IPS DF 4.7 (cell line): ENCODE data around the gene PHYH.
"Not testable (repeated sequence)": the region's sequence is repeated elsewhere in the genome, so short reads cannot be mapped to it uniquely, and the experiment has no call there.

Experiments used
- DNase-seq: peaks from one replicate; pipeline ENCODE4 v3.0.0-alpha.2; 2013; ENCODE audit warnings: low spot score; ENCODE audit errors: extremely low read depth

Gene PHYH

DNA sequence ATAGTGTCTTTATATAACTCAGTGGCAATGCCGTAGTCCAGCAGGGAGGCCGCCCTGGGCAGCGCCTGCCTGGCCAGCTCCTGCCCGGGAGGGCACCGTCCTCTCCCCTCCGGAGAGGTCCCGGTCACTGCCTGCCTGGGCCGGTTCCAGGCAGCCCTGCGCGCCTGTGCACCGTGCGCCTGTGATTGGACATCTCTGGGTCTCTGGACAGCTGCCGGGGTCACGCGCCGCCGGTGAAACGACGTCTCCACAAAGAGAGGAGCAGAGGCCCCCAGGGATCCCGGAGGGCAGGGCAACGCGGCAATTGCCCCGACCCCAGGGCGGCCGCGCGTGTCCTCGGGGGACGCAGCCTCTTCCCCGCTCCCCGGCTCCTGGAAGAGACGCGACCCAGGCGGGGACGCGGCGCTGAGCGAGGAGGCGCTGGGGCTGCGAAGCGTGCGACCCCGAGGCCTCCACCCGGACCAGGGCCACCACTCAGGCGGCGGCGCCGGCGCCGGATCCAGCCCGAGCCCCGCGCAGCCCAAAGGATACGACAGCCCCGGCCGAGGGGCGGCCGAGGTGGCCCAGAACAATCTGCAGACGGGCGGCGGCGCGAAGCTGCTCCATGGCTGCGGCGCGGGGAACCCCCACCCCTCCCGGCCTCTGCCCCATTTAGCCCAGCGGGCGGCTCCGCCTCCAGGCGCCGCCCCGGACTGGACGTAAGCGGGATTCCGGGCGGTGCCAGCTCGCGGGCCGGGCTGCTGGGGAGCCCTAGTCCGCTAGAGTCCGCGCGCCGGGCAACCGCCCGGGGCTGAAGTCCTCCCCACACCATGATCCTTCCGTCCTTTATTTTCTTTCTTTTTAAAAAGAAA, at the start of gene PHYH:
Gene PHYH, minus strand, starts transcription at position 628 of the 851 bp plus-strand sequence. Its CDS starts 22 bp downstream, at position 606.
- DNase-seq: no peak

DNA sequence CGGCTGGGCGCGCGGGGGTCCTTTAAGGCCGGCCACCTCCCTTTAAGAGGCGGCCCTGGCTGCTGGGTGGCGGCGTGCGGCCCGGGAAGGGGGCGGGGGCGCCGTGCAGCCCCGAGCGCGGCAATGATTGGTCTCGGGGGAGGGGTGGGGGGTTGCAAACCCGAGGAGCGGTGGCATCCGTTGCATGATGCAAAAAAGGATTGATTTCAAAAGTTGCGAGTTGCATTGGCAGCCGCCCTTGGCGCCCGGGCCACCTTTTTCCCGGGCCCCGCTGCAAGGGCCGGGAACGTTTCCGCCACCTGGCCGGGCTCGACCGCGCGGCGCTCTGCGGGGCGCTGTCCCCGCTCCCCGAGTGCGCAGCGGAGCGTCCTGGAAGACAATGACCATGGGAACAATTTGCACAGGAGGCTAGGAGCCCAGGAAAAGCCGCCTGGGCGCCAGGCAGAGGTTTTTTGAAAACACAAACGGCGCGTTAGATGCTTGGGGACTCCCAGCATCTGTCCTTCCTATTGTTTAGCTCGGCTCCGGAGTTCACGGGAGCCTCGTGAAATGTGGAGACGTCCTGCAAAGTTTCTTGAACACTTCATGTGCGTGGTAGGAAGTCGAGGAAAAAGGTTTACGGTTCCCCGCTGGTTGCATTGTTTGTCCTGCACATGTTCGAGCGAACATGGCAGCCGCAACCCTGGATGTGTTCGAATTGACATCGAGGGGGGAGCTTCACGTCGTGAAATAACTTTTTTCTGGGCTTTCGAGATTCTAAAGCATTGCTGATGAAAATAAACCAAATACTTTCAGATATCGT, 48.6 kb upstream of the PHYH start, which contains the start of gene SEPHS1:
Gene SEPHS1, minus strand, starts transcription at position 78 of the 802 bp plus-strand sequence. CDS start 3,343 bp downstream, outside the sequence.
- no peak for DNase-seq

GRCh38 chr10:13347500-13348156, 47.8 kb upstream of the PHYH start:
- no peak for DNase-seq

- no peak for DNase-seq
Observed at GRCh38 chr10:13347043-13347499, 47.2 kb upstream of the PHYH start.

GRCh38 chr10:13346283-13347042, 46.6 kb upstream of the PHYH start:
- no peak for DNase-seq

GRCh38 chr10:13340626-13341376, 40.9 kb upstream of the PHYH start:
- no peak for DNase-seq

DNA sequence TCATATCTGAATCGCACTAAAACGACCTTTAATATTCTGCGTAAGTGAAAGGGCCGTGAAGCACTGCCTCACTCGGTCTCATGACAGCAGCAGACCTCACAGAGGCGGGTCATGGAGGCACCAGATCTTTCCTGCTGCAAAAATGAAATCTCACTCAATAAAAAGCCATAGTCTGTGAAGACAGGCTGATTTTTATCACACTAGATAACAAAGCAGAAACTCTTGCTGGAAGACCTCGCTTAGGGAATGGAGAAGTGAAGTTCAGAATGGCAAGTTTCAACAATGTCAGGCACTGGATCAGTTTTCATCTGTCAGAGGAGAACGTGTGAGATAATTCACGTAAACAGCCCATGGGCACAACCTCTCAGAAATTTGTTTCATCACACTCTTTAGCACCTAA, 40.2 kb upstream of the PHYH start:
- no peak for DNase-seq

DNA sequence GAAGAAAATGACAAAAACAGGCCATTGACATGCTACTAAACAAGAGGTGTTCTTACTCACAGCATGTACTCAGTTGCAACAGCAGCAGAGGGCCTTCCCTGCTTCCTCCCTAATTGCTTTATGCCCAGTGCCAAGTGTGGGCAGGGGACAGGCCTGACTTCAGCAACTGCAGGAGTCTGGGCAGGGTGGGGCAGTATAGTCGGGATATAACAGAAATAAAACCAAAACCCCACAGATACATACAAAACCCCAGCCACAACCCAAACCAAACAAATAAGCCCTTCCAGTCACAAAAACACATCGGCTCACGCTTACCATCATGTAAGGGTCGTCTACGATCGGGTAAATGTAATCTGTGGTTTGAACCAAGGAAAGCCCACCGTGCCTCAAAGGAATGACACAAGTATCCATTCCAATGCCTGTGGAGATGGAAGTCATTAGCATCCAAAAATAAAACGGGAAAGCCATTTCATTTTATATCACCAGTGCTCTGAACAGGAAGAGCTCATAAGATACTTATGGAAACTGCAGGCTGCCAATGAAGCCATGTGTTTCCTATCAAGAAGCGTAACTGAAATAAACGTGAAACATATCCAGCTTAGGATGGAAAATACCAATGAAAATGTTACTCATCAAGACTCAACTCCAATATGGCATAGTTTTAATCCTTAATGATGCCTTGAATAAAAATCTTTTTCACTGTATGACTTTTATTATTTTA, 38.7 kb upstream of the PHYH start:
- DNase-seq: no peak

DNA sequence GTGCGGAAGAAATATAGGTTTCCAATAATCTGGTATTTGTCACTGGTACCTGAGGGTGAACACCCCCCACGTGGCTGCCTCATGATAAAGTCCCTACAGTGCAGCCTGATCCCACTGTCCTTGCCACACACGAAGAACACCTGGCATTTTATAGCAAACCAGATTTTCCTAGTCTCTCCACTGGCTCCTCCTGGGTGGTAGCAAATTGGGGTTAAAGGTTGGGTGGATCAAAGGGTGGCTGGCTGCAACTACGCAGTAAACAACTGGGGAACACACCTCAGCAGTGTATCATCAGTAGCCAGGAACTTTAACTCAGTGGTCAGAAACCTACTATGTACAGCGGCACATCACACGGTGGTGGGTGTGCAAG, 37.9 kb upstream of the PHYH start:
- DNase-seq: no peak

DNA sequence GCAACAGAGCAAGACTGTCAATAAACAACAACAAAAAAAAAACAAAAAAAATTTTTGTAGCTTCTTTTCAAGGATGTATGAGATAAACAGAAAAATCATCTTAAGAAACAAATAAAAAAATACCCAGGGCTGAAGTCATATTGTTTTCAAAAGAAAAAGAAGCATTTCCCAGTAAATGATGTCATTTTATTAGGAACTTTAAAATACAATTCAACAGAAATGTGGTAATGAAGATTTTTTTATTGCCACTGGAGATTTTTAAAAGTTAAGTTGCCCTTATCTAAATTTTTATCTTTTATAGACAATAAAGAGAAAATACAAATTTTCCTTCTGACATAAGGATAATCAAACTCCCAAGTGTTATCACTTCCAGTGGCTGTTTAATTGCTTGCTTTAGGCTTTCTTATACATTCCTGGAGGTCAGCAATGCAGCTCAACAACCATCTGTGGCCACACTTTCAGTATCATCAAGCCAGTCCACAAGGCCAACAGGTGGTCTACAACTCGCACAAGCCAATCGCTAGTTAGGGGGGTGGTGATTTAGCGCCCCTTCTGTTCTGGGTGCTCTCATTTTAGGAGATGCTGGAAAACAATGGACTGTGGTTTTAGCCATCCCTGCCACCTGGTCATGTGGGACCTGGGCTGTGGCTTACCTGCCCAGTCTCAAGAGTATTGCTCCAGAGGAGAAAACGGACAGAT, 37.4 kb upstream of the PHYH start:
- no peak for DNase-seq

GRCh38 chr10:13335881-13336280, 36.0 kb upstream of the PHYH start:
- DNase-seq: no peak

DNA sequence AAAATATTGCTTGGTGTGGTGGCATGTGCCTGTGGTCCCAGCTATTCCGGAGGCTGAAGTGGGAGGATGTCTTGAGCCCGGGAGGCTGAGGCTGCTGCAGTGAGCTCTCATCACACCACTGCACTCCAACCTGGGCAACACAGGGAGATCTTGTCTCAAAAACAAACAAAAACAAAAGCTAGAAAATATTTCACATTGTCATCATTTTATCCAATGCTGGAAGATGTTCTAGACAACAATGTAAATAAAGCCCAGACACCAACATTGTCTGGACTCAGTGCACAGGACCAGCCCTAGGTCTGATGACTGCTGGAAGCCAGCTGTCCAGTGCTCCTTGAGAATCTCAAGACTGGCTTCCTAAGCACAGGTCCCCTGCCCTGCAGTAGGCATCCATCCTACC, 34.7 kb upstream of the PHYH start:
- DNase-seq: no peak

GRCh38 chr10:13331646-13332045, 31.8 kb upstream of the PHYH start:
- no peak for DNase-seq

DNA sequence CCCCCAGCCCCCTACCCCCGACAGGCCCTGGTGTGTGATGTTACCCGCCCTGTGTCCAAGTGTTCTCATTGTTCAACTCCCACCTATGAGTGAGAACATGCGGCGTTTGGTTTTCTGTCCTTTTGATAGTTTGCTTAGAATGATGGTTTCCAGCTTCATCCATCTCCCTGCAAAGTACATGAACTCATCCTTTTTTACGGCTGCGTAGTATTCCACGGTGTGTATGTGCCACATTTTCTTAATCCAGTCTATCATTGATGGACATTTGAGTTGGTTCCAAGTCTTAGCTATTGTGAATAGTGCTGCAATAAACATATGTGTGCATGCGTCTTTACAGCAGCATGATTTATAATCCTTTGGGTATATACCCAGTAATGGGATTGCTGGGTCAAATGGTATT, 31.1 kb upstream of the PHYH start:
- not testable (repeated sequence) for DNase-seq

GRCh38 chr10:13329565-13329964, 29.7 kb upstream of the PHYH start:
- DNase-seq: no peak

DNA sequence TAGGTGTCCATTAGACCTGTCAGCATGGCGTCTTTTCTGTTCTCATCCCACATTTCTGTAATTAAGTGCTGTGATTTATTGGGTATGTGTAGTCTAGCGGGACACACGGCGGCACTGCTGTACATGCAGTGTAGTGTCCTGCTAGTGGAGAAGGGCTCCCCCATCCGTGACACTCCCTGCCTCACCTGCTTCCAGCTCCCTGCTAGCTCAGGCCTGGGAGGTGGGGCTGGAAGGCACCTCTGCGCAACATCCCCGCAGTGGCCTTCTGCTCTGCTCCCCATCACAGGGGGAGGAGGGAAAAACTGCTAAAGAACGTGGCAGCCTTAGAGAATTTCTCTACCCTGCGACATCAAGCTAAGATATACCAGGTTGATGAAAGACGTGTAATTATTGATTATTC, 28.7 kb upstream of the PHYH start:
- no peak for DNase-seq

DNA sequence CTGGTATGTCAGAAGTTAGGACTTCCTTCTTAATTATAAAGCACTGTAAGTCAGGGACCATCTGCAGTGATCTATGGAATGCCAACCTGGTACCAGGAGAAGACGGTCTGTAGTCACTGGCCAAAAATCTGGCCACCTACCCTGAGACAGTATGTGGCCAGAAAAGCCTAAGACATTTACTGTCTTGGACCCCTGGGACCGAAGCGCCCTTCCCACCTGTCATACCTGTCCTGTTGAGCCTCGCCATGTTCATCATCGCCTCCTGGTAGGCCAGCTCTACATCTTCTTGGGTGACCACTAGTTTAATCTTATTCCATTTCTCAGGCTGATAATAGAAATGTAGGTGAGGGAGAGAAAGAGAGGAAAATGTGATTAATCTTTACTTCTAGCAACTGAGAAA, 28.3 kb upstream of the PHYH start:
- no peak for DNase-seq

DNA sequence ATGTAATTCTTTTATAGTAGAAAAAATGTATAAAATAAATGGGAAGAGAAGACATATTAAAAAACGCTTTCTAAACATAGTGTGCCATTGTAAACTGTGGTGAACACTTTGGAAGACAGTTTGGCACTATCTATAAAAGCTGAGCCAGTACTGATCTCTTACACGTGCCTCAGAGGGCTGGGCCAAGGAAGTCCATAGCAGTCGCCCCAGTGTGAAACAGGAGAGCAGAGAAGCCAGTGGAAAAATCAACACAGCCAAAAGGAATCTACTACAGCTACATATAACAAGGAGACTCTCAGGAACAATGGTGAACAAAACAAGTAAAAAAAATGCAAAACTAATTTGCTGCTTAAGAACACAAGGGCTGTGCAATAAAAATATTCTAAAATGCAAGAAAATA, 27.7 kb upstream of the PHYH start:
- no peak for DNase-seq

DNA sequence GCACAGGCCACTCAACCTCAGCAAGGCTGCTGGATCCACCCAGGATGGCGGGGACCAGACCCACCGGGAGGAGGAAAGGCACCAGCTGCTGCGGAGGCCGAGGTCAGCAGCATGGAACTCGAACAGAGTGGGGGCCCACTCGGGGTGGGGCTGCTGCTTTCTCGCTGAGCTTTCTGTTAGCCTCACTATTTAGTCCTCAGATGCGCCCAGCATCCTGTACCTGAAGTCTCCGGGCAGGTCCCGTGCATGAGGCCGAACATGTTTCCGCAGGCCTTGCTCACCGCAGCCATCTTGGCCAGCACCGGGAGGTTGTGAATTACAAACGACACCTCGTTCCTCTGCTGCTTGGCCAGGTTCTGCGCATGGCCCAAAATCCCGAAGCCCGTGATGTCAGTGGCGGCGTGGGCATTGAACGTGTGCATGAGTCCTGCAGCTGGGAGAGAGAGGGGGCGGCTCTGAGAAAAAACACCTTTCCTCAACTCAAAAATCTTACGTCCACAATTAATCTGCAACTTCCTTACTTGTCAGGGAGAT, 22.8 kb upstream of the PHYH start:
- no peak for DNase-seq
